GM23338 (cell line): ENCODE results near the gene SRGAP3.

Experiments
- CREB1 ChIP-seq: fragments of 250-450 bp; sonication (Bioruptor Pico); IDR thresholded peaks from 2 replicates; pipeline ENCODE4 v1.5.0; 2020; ENCODE audit warnings: low read depth, mild to moderate bottlenecking, moderate library complexity
- CTCF ChIP-seq, 2 experiments: fragments of 200-600 bp in 1 of 2; sonication (generic) in 1 of 2; conservative IDR thresholded peaks; 2 replicates each; pipeline versions ENCODE4 v1.5.1 to v1.6.1; 2016 to 2017; ENCODE audit warnings: antibody characterized with exemption in 2 of 2, low read depth in 2 of 2, mild to moderate bottlenecking in 2 of 2, moderate library complexity in 1 of 2
- ETS1 ChIP-seq: IDR thresholded peaks from 2 replicates; pipeline ENCODE4 v1.6.1; 2016; ENCODE audit warnings: antibody characterized with exemption
- EZH2 ChIP-seq: fragments of 200-600 bp; sonication (generic); IDR thresholded peaks from one replicate; pipeline ENCODE4 v1.8.0; 2017; ENCODE audit warnings: antibody characterized with exemption, mild to moderate bottlenecking, low read depth; ENCODE audit not compliant: unreplicated experiment
- EZH2phosphoT487 ChIP-seq: fragments of 200-600 bp; sonication (generic); IDR thresholded peaks from one replicate; pipeline ENCODE4 v1.8.1; 2018; ENCODE audit warnings: antibody characterized with exemption; ENCODE audit not compliant: unreplicated experiment
- JUNB ChIP-seq: IDR thresholded peaks from one replicate; pipeline ENCODE4 v1.6.1; 2016; ENCODE audit warnings: antibody characterized with exemption; ENCODE audit not compliant: unreplicated experiment
- POLR2AphosphoS5 ChIP-seq: IDR thresholded peaks from 2 replicates; pipeline ENCODE4 v1.6.1; 2016; ENCODE audit warnings: antibody characterized with exemption, low read depth
- ZNF114 ChIP-seq: fragments of 250-450 bp; sonication (Bioruptor Pico); IDR thresholded peaks from 2 replicates; pipeline ENCODE4 v1.5.0; 2020; ENCODE audit warnings: mild to moderate bottlenecking, moderate library complexity
- ZNF331 ChIP-seq: fragments of 250-450 bp; sonication (Bioruptor Pico); IDR thresholded peaks from 2 replicates; pipeline ENCODE4 v1.5.0; 2020; ENCODE audit warnings: low read depth, mild to moderate bottlenecking, moderate library complexity

GRCh38 chr3:9229325-9229724 lies 20.1 kb downstream of the SRGAP3 start:
- TF ChIP-seq CTCF (conservative IDR thresholded peaks at IDR 0.05; ENCODE audit: low read depth in 2 of 2) (no peak), POLR2AphosphoS5 (no peak), JUNB (no peak), EZH2 (no peak), ZNF331 (no peak), EZH2phosphoT487 (no peak), ETS1 (no peak), CREB1 (CRISPR knock-in tag) (no peak), ZNF114 (no peak)
